ENCODE measurements around the gene GKN2. TPM values are rescaled to one million over a fixed set of nuclear protein-coding genes. Genes with fewer than 3 reads are reported as not detected.

Gene GKN2
- total and polyA plus RNA-seq, 2 of the 13 experiments (the other 11 are each of a cell fraction or from before 2014, with no cell fraction given), result not detected

DNA sequence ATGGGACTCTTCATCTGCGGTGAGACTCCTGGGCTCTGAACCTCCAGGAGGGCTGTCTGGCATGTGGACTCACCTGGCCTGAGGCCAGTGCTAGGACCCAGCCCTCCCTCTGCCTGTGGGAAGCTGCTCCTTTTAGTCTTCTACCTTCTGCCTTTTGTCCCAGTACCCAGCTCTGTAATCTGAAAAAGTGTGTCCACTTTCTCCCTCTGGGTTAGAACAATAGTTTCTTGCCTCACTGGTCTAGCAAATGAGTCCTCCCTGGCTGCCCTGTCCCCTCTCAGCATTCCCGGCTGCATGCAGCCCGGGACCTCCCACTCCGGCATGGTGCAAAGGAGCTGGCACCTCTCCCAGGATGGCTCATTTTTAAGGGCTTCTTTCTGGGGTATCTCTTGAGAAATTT, 25.9 kb downstream of the GKN2 start (continued):
- TF ChIP-seq, protein P1, sequence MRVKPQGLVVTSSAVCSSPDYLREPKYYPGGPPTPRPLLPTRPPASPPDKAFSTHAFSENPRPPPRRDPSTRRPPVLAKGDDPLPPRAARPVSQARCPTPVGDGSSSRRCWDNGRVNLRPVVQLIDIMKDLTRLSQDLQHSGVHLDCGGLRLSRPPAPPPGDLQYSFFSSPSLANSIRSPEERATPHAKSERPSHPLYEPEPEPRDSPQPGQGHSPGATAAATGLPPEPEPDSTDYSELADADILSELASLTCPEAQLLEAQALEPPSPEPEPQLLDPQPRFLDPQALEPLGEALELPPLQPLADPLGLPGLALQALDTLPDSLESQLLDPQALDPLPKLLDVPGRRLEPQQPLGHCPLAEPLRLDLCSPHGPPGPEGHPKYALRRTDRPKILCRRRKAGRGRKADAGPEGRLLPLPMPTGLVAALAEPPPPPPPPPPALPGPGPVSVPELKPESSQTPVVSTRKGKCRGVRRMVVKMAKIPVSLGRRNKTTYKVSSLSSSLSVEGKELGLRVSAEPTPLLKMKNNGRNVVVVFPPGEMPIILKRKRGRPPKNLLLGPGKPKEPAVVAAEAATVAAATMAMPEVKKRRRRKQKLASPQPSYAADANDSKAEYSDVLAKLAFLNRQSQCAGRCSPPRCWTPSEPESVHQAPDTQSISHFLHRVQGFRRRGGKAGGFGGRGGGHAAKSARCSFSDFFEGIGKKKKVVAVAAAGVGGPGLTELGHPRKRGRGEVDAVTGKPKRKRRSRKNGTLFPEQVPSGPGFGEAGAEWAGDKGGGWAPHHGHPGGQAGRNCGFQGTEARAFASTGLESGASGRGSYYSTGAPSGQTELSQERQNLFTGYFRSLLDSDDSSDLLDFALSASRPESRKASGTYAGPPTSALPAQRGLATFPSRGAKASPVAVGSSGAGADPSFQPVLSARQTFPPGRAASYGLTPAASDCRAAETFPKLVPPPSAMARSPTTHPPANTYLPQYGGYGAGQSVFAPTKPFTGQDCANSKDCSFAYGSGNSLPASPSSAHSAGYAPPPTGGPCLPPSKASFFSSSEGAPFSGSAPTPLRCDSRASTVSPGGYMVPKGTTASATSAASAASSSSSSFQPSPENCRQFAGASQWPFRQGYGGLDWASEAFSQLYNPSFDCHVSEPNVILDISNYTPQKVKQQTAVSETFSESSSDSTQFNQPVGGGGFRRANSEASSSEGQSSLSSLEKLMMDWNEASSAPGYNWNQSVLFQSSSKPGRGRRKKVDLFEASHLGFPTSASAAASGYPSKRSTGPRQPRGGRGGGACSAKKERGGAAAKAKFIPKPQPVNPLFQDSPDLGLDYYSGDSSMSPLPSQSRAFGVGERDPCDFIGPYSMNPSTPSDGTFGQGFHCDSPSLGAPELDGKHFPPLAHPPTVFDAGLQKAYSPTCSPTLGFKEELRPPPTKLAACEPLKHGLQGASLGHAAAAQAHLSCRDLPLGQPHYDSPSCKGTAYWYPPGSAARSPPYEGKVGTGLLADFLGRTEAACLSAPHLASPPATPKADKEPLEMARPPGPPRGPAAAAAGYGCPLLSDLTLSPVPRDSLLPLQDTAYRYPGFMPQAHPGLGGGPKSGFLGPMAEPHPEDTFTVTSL (CRISPR knock-in tag; IDR thresholded peaks at IDR 0.05; ENCODE audit: borderline replicate concordance), result no peak
- TF ChIP-seq, protein P2, sequence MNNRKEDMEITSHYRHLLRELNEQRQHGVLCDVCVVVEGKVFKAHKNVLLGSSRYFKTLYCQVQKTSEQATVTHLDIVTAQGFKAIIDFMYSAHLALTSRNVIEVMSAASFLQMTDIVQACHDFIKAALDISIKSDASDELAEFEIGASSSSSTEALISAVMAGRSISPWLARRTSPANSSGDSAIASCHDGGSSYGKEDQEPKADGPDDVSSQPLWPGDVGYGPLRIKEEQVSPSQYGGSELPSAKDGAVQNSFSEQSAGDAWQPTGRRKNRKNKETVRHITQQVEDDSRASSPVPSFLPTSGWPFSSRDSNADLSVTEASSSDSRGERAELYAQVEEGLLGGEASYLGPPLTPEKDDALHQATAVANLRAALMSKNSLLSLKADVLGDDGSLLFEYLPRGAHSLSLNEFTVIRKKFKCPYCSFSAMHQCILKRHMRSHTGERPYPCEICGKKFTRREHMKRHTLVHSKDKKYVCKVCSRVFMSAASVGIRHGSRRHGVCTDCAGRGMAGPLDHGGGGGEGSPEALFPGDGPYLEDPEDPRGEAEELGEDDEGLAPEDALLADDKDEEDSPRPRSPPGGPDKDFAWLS (CRISPR knock-in tag; IDR thresholded peaks at IDR 0.05; ENCODE audit: borderline replicate concordance), result no peak

DNA sequence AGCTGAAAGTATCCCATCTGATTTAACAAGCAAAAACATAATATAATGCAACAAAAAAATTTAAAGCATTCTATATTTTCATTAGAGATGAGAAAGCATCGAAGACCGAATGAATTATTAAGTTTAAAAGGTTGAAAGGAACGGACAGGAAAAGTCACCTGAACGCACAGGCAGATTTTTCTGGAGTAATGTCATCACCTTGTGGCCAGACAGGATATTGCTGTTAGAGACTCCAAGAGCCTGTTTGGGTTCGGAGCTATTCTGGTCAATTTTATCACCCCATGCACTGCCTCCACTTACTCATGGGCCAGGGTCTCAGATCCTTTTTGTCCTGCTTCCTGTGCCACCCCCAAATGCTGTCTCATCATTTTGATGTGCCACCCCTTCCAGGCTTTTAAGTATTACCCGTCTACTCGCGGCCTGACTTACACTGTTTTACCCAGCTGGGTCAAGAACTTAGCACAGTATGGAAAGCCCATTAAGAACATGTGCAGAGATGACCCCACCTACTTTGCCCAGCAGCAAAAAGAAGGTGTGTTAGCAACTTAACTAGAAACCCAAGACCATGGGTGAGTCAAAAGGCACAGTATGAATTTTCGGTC, 27.3 kb downstream of the GKN2 start:
- H2AFZ ChIP-seq (ENCODE audit: low read length), result no peak overlapping the region
- no peaks in the 10 kb centered on the region for H3K79me2 ChIP-seq (ENCODE audit: insufficient read depth, low read length)
- ChIA-PET CTCF (ENCODE audit: low intra/inter-chr PET ratio, low total read pairs) (interaction anchor here (0.8 to 2.4 kb wide), 6 partner anchors 86 to 462 kb away, joined by 3 to 30 read pairs (median 4); no protein-coding TSS in a partner anchor), POLR2A (no interaction called here)
- H3K4me1 ChIP-seq (ENCODE audit: insufficient read depth, low read length), result peaks cover 8% of the 10 kb centered on the region; the same call in 1 of the 2 replicates
- peak; percentile 55 for DNase-seq (ENCODE audit: low spot score)
- in situ Hi-C loops (cut with HindIII; ENCODE audit: extremely low pct_ligation_motif_present, low pct_unique_long_range_greater_than_20kb), result loop anchor here (10.0 kb wide), 1 partner anchor 461 kb away; the partner anchor contains the start of genes APLF and FBXO48
- no peak overlapping the region for H3K4me2 ChIP-seq (ENCODE audit: low read depth, low read length)
- H3K9ac ChIP-seq (ENCODE audit: insufficient read depth, low read depth, low read length), result no peak overlapping the region
- no TSS peak for BruUV-seq (replicated peaks)
- H3K27ac ChIP-seq (ENCODE audit: extremely low read length, insufficient read depth, low read length), result no peak overlapping the region
- peak; percentile 93 for FAIRE-seq
- peaks cover 0 to 35% of the 10 kb centered on the region in 2 experiments; a peak in 4 of 5 replicates for H3K27me3 ChIP-seq (ENCODE audit: control insufficient read depth in 1 of 2, insufficient read depth in 2 of 2, low read length in 2 of 2)
- H3K9me3 ChIP-seq (ENCODE audit: low read length), result no peaks in the 10 kb centered on the region
- no peaks in the 10 kb centered on the region for H4K20me1 ChIP-seq (ENCODE audit: insufficient read depth, low read length)
- intact Hi-C loops (cut with micrococcal nuclease; ENCODE audit: unreplicated experiment), result loop anchor here (1.0 to 5.0 kb wide), 3 partner anchors 174 to 463 kb away; no protein-coding TSS in a partner anchor
- peak; percentile 89 for ATAC-seq
- no peaks in the 10 kb centered on the region for H3K36me3 ChIP-seq (replicated peaks in 1 of 2; ENCODE audit: control insufficient read depth in 1 of 2, insufficient read depth in 2 of 2, low read length in 2 of 2)
- 9% methylated on average over 9 of the region's 9 CpGs for WGBS (ENCODE audit: low lambda C conversion rate)
- H3K4me3 ChIP-seq (replicated peaks in 1 of 3; ENCODE audit: insufficient read depth in 1 of 3, low read depth in 2 of 3, low read length in 3 of 3), result no peak overlapping the region
- TF ChIP-seq XRCC5 (optimal IDR thresholded peaks at IDR 0.05; ENCODE audit: low read length), result peak; percentile 73
- TF ChIP-seq SMC3 (IDR thresholded peaks at IDR 0.05; ENCODE audit: low read length), result peak; percentile 90
- peak; percentile 60; the same call in 1 of the 2 replicates for TF ChIP-seq MTF2 (CRISPR knock-in tag; IDR thresholded peaks at IDR 0.05; ENCODE audit: borderline replicate concordance)
- TF ChIP-seq, protein P3, sequence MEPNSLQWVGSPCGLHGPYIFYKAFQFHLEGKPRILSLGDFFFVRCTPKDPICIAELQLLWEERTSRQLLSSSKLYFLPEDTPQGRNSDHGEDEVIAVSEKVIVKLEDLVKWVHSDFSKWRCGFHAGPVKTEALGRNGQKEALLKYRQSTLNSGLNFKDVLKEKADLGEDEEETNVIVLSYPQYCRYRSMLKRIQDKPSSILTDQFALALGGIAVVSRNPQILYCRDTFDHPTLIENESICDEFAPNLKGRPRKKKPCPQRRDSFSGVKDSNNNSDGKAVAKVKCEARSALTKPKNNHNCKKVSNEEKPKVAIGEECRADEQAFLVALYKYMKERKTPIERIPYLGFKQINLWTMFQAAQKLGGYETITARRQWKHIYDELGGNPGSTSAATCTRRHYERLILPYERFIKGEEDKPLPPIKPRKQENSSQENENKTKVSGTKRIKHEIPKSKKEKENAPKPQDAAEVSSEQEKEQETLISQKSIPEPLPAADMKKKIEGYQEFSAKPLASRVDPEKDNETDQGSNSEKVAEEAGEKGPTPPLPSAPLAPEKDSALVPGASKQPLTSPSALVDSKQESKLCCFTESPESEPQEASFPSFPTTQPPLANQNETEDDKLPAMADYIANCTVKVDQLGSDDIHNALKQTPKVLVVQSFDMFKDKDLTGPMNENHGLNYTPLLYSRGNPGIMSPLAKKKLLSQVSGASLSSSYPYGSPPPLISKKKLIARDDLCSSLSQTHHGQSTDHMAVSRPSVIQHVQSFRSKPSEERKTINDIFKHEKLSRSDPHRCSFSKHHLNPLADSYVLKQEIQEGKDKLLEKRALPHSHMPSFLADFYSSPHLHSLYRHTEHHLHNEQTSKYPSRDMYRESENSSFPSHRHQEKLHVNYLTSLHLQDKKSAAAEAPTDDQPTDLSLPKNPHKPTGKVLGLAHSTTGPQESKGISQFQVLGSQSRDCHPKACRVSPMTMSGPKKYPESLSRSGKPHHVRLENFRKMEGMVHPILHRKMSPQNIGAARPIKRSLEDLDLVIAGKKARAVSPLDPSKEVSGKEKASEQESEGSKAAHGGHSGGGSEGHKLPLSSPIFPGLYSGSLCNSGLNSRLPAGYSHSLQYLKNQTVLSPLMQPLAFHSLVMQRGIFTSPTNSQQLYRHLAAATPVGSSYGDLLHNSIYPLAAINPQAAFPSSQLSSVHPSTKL (CRISPR knock-in tag; IDR thresholded peaks at IDR 0.05), result 0 out of 2 replicates have a peak, but pooled peaks have one; percentile 13
- TF ChIP-seq ZFP36L2 (CRISPR knock-in tag; IDR thresholded peaks at IDR 0.05), result no peak
- TF ChIP-seq RAD21 (CRISPR knock-in tag; IDR thresholded peaks at IDR 0.05), result peak; percentile 76
- TF ChIP-seq MAFF (IDR thresholded peaks at IDR 0.05; ENCODE audit: low read depth, low read length), result peak; percentile 46
- TF ChIP-seq MAFK (conservative IDR thresholded peaks at IDR 0.05 in 1 of 2, IDR thresholded peaks at IDR 0.05 in 1 of 2; ENCODE audit: low read length in 2 of 2), result peak; percentile 50 to 52
- peak; percentile 89 for TF ChIP-seq STAG1 (CRISPR knock-in tag; IDR thresholded peaks at IDR 0.05)
